ENCODE results near the gene POLR3C.

The POLR3C gene

DNA sequence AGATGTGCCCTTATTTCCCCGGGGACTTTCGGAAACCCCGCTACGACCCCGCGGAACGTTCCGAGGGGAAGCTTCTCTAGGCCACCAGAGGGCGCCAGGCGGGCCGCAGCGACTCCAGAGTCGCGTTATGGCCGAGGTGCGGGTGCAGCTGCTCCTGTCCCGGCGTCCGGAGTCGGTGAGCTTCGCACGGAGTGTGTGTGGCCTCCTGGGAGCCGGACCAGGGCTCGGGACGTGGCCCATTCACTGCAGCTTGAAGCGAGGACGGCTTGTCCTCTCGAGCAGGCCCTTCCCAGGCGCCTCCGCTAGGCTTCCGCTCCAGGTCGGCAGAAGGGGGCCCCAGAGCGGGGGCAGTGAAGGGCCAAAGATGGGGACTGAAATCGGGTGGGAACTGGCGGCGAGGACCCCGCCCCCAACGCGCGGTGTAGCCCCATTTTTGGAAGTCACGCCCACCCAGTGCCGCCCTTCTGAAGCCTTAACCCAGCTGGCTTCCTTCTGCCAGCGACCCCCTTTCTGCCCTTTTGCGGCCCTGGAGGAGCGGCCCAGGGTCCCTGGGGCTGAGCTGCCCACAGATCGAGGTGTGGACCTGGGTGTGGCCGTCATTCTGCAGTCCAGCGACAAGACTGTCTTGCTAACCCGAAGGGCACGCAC lies 21.6 kb downstream of the POLR3C start, which contains the start of gene NUDT17:
Gene NUDT17, plus strand, starts transcription at position 117 of the 648 bp plus-strand sequence. Its CDS starts 11 bp downstream, at position 128.
- peak; percentile 24 for DNase-seq (ENCODE audit: low read depth)
- in situ Hi-C loops (cut with HindIII; ENCODE audit: low sequenced_read_pairs), result no loop called here
- H3K4me3 ChIP-seq (ENCODE audit: low read depth, low read length), result peak within 1 kb of the TSS; percentile 56
- TF ChIP-seq, protein P1, sequence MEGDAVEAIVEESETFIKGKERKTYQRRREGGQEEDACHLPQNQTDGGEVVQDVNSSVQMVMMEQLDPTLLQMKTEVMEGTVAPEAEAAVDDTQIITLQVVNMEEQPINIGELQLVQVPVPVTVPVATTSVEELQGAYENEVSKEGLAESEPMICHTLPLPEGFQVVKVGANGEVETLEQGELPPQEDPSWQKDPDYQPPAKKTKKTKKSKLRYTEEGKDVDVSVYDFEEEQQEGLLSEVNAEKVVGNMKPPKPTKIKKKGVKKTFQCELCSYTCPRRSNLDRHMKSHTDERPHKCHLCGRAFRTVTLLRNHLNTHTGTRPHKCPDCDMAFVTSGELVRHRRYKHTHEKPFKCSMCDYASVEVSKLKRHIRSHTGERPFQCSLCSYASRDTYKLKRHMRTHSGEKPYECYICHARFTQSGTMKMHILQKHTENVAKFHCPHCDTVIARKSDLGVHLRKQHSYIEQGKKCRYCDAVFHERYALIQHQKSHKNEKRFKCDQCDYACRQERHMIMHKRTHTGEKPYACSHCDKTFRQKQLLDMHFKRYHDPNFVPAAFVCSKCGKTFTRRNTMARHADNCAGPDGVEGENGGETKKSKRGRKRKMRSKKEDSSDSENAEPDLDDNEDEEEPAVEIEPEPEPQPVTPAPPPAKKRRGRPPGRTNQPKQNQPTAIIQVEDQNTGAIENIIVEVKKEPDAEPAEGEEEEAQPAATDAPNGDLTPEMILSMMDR (IDR thresholded peaks at IDR 0.05; ENCODE audit: low read depth, low read length, missing control alignments), result peak; percentile 98

DNA sequence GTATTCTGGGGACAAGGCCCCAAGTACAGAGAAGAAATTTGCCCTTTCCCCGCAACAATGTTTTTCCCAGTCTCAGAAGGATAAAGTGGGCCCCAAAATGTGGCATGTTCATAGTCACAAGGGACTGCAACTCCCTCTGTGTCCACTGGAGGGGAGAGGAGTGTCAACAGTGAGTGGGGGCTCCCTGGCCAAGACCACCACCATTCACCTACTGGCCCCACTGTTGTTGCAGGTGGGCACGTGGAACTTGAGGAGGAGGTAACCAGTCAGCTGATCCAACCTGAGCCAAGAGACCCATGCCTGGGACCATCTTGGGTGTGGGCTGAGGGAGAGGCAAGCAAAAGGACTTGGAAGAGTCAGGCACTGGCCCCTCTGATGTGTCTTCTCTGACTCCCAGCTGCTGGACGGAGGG lies 22.2 kb downstream of the POLR3C start:
- peak overlapping the region; percentile 56 for H3K4me3 ChIP-seq (ENCODE audit: low read depth, low read length)
- TF ChIP-seq, protein P1 (IDR thresholded peaks at IDR 0.05; ENCODE audit: low read depth, low read length, missing control alignments), result peak; percentile 81
- in situ Hi-C loops (cut with HindIII; ENCODE audit: low sequenced_read_pairs), result no loop called here
- DNase-seq (ENCODE audit: low read depth), result peak; percentile 9

DNA sequence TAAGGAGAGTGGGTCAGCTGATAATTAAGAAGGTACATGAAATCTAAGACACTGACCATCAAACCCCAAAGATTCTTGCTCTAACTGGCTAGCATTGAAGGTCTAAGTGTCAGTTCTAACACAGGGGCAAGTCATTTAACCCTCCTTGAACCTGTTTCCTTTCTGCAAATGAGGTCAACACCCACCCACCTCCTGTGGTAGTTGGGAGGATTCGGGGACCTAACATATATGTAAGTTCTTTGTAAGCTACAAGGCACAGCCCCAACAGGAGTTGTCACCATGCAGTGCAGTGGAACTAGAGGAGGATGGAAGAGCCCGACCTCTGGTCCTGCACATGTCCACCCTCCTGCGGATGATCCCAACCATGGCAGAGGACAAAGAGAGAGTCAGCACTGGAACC lies 23.8 kb downstream of the POLR3C start:
- in situ Hi-C loops (cut with HindIII; ENCODE audit: low sequenced_read_pairs), result no loop called here
- H3K4me3 ChIP-seq (ENCODE audit: low read depth, low read length), result no peak overlapping the region
- no peak for DNase-seq (ENCODE audit: low read depth)
- TF ChIP-seq, protein P1 (IDR thresholded peaks at IDR 0.05; ENCODE audit: low read depth, low read length, missing control alignments), result no peak

DNA sequence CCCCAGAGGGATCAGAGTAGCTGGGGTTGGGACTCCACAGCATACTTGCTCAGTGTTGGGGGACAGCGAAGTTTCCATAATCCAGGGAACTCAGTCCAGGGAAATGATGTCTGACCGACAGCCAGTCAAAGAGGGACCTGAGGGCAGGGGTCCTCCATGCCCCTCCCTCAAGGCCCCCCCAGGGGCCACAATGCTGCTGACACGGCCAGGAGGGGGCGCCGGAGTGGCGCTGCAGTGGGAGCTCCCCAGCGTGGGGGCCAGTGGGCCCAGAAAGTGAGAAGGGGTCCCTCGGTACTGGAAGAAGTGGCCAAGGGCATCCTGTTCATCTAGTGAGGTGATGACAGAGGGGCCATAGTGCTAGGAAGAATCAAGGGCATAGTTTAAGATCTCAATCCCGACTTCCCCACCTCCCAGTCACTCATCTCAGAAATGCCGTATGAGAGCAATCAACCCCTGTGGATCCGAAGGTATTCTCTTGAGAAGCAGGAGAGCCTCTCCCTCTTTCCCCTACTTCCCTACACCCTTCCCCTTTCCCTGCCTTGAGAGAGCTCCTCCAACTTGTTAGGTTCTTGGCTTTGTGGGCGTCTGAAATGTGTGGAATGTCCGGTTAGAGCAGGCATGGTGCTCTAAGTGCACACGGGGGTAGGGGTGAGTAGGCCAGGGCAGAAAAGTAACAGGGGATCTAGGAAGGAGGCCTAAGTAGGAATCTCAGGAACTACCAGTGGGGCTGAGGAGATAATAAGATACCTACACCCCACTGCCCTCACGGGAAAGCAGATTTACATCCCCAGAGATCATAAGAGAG lies 25.6 kb downstream of the POLR3C start:
- in situ Hi-C loops (cut with HindIII; ENCODE audit: low sequenced_read_pairs), result no loop called here
- TF ChIP-seq, protein P1 (IDR thresholded peaks at IDR 0.05; ENCODE audit: low read depth, low read length, missing control alignments), result peak; percentile 59
- no peak overlapping the region for H3K4me3 ChIP-seq (ENCODE audit: low read depth, low read length)
- DNase-seq (ENCODE audit: low read depth), result no peak

DNA sequence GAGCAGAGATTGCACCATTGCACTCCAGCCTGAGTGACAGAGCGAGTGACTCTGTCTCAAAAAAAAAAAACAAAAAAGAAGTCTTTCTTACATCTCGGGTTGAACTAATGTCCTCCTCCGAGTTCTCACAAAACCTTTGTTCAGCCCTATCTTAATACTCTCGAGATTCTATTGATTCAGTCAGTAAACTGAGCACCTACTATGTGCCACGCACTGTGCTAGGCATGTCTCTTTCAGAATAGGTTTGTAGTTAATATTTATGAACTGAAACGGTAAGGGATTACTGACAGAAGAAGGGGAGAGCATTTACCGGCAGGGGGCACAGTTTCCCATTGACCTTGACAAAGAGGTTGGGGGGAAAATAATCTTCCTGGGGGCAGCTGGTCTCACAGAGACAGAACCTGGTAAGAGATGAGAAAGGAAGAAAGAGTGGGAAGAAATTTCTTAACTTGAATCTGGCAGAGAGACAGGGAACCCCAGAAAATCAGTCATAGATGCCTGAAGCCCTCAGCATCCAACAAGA lies 31.5 kb downstream of the POLR3C start:
- TF ChIP-seq, protein P1 (IDR thresholded peaks at IDR 0.05; ENCODE audit: low read depth, low read length, missing control alignments), result no peak
- no peak for DNase-seq (ENCODE audit: low read depth)
- in situ Hi-C loops (cut with HindIII; ENCODE audit: low sequenced_read_pairs), result no loop called here

DNA sequence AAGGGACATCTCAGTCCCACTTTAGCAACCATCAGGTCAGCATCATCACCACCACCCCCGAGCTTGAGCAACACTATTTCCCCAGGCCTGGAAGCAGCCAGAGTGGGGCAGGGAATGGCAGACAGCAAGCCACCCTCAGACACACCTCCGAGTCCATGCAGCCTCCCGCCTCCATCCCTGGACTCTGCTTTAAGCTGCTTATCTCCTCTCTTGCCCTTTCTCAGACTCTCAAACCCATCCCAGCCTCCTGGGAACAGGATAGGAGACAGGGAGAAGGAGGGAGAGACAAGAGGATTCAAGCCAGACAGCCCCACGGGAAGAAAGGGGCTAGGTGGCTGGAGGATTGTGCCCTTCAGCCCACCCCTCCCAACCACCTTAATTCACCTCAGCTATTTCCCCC lies 33.2 kb downstream of the POLR3C start:
- no peak overlapping the region for H3K4me3 ChIP-seq (ENCODE audit: low read depth, low read length)
- in situ Hi-C loops (cut with HindIII; ENCODE audit: low sequenced_read_pairs), result no loop called here
- TF ChIP-seq, protein P1 (IDR thresholded peaks at IDR 0.05; ENCODE audit: low read depth, low read length, missing control alignments), result no peak
- no peak for DNase-seq (ENCODE audit: low read depth)

More for the DNA sequence above, 31.5 kb downstream of the POLR3C start:
- H3K4me3 ChIP-seq (ENCODE audit: low read depth, low read length), result no peak overlapping the region
